Right renal cortex interstitium (tissue), 3 donors: ENCODE data around the gene ZNF543. TPM values are rescaled to one million over a fixed set of nuclear protein-coding genes. Genes with fewer than 3 reads are reported as not detected.
"Not testable (repeated sequence)": the region's sequence is repeated elsewhere in the genome, so short reads cannot be mapped to it uniquely, and the experiment has no call there.

Source experiments
- DNase-seq, 3 donors: peaks; one replicate each; pipeline ENCODE4 v3.0.0-alpha.2; 2013; ENCODE audit warnings: low read depth in 3 of 3, low spot score in 2 of 3
- polyA plus RNA-seq, 3 donors: library from polyadenylated mRNA; unstranded; fragments of 120-200 nt; gene quantifications; one replicate each; pipeline ENCODE4 v1.2.1, GENCODE V29; 2013; ENCODE audit not compliant: insufficient read length in 3 of 3

ZNF543 gene
- polyA plus RNA-seq, 3 donors: 9.0 to 9.2 (median 9.1) TPM

DNA sequence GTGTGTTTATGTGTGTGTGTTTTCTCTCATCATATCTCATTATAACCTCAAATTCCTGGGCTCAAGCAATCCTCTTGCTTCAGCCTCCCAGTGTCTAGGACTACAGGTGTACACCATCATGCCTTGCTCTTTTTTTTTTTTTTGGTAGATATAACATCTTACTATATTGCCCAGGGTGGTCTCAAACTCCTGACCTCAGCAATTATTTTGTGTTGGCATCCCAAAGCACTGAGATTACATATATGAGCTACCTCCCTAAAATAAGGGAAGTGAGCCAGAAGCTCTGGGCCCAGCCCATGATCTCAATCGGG is 448 bp upstream of the ZNF543 start:
- no peak for DNase-seq

DNA sequence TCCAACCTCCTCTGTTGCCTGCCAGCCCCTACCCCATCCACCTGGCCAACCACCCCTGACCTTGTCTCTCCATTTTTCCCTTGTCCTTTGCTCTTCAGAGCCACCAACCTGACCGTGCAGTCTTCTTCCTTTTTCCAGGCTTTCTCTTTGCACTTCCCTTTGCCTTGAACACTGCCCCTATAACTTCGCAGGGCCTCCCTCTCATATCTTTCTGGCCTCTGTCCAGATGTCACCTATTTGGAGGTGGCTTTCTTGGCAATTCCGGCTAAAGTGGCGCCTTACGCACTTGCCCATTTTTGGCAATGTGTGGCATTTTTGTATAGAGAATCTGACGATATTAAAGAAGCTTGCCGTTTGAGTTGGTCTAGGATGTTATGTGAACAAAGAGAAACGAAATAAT is 844 bp downstream of the ZNF543 start:
- DNase-seq: no peak

DNA sequence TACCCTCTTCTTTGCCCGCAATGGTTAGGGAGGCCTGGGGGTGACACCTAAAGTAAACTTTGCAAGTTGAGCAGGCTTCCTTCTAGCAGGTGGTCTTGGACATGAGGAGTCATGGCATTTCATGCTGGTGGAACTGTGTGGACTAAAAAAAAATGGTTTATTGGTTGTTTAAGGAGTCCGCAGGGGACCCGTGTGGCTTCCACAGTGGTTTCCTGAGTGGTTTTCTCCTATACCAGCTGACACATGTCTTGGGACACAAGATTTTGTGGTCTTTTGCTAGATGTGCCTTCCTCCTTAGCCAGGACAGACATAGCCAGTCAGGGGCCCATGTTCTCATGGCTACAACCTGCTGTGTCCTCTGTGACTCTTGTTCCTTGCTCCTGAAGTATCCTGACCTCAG is 1.5 kb downstream of the ZNF543 start:
- no peak for DNase-seq

DNA sequence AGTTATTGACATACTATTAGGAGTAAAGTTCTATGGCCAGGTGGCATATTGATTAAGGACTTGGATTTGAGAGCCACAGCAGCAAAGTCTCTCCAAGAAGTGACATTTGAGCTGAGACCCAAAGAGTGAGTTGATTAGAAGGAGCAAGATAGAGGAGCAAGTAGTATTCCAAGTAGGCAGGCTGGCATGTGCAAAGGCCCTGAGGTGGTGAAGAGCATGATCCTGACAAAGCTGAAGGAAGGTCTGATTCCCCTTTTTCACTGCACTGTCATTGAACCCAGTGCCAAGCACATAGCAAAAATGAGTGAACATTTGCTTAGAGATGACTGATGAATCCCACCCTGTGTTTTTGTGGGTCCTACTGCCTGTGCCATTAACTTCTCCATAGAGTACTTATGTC is 4.7 kb downstream of the ZNF543 start:
- DNase-seq: no peak

DNA sequence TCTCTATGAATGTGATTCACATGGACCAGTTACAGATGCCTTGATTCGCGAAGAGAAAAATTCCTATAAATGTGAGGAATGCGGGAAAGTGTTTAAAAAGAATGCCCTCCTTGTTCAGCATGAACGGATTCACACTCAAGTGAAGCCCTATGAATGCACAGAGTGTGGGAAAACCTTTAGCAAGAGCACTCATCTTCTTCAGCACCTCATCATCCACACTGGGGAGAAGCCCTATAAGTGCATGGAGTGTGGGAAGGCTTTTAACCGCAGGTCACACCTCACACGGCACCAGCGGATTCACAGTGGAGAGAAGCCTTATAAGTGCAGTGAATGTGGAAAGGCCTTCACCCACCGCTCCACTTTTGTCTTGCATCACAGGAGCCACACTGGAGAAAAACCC is 7.7 kb downstream of the ZNF543 start:
- DNase-seq: no peak

DNA sequence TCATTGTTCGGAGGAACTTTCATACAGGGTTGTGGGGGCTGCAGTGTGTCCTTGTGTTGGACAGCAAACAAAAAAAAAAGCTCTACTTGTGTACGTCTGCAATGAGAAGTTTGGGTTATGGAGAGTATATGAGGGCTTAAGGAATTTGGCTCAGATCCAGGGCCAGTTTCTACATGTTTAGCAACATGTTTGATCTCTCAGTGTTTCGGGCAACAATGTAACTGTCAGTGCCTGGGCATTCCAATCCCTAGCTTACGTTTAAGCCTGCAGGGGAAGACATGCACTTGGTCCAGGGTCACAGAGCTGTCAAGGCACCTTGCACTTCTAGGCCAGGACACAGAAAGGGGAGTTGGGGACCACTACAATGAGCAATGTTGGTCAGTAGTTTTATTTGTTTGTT is 13.9 kb downstream of the ZNF543 start:
- DNase-seq: no peak

DNA sequence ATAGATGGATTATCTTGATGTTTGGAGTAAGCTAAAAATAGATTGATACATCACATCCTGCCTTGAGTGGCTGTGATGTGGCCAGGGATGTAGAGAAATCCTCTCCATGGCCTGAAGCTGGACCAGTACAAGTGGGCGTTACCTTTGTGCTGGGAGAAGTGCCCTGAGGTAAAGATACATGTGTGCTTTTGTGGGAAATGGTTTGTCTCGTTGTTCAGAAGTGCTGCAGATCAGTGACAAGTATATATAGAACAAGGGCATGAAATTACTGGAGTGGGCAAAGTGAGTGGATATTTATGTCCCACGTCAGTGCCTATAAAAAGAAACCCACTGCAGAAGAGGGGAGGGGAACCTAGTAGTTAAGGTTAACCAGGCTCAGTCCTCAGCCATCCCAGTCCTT is 18.6 kb downstream of the ZNF543 start:
- no peak for DNase-seq

DNA sequence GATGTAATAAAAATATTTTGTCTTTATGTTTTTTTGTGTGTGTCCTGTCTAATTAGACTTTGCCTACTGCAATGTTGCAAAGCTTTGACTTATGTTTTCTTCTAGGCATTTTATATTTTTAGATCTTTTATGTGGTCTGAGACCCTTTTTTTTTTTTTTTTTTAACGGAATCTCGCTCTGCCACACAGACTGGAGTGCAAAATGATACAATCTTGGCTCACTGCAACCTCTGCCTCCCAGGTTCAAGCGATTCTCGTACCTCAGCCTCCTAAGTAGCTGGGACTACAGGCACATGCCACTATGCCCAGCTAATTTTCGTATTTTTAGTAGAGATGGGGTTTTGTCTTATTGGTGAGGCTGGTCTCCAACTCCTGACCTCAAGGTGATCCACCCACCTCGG is 22.3 kb downstream of the ZNF543 start:
- no peak for DNase-seq

DNA sequence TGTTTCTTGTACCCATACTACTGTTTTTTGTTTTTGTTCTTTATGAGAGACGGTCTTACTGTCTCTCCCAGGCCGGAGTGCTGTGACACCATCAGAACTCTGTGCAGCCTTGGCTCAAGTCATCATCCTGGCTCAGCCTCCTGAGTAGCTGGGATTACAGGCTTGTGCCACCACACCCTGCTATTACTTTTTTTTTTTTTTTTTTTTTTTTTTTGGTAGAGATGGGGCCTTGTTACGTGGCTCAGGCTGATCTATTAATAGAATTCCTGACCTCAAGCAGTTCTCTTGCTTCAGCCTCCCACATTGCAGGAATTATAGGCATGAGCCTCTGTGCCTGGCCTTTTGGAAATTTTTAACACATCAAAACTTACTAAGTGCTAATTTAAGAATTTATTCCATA is 27.9 kb downstream of the ZNF543 start:
- no peak for DNase-seq

DNA sequence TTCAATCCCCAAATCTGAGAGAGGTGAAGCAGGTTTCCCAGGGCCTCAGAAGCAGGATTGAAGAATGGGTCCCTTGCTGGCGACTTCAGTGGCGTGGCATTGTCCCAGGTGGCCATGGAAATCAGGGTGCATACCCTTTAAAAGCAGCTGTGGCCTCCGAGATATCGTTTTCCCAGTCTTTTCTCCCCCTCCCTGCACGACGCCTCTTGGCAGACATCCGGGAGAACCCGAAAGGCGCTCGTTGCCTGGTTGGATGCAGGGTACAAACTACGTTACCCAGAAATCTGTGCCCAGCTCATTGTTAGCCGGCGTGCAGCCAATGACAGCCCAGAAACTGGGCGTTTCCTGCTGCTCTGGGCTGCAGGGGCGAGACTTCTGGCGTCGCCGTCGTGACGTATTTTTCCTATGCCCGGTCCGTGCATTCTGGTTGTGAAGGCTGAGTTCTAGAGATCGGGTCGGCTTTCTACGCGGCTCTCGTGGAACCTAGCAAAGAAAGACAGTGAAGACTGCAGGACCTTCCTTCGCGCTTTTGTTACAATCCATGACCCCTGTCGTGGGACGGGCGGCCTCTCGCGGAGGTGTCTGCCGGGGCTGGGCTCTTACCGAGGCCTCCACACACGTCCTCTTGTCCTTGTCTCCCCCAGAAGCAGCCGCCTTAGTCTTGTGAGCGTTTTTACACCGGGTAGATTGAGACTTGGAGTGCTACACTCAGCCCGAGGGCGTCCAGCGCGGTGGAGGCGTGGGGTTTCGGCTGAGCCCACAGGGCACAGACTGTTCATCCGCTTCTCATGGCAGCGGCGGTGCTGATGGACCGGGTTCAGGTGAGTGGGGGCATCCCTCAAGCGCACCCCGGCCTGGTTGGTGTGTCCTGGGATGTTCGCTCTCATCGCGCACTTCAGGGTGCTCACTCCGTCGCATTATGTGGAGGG is 30.9 kb downstream of the ZNF543 start, which contains the start of gene ZNF304:
Gene ZNF304 (plus strand): TSS at position 395 of the 929 bp plus-strand sequence. CDS start 394 bp downstream, at position 789.
- peak; percentile 82 to 93 (median 83) for DNase-seq

DNA sequence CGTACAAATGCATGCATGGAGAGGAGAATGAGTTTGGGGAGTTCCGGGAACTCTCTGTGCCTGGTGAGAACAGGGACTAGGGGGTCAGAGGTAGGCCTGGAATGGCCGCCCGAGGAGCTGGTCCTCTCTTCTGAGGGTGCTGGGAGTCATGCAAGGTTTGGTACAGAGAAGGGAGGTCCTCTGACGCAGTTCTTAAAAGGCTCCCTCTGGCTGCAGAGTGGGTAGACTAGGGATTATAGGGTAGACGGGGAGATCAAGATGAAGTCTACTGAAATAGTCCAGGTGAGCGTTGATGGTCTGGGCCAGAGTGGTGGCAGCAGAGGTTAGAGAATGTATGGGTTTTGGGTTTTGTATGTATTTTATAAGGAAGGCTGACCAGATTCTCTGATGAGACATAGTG is 31.6 kb downstream of the ZNF543 start:
- DNase-seq: no peak

DNA sequence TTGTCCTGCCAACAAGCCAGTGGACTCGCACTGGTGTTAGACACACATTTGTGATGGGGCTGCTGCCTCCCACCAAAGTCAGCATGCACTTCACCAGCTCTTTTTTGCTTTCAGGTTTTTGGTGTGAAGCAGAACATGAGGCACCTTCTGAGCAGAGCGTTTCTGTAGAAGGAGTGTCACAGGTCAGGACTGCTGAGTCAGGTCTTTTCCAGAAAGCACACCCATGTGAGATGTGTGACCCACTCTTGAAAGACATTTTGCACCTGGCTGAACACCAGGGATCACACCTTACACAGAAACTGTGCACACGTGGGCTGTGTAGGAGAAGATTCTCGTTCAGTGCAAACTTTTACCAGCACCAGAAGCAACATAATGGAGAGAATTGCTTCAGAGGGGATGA is 35.6 kb downstream of the ZNF543 start:
- DNase-seq: no peak

DNA sequence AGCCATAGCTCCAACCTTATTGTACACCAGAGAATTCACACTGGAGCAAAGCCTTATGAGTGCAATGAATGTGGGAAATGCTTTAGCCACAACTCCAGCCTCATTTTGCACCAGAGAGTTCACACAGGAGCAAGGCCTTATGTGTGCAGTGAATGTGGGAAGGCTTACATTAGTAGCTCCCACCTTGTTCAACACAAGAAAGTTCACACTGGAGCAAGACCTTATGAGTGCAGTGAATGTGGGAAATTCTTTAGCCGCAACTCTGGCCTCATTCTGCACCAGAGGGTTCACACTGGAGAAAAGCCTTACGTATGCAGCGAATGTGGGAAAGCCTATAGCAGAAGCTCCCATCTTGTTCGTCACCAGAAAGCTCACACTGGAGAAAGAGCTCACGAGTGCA is 37.1 kb downstream of the ZNF543 start:
- no peak for DNase-seq

DNA sequence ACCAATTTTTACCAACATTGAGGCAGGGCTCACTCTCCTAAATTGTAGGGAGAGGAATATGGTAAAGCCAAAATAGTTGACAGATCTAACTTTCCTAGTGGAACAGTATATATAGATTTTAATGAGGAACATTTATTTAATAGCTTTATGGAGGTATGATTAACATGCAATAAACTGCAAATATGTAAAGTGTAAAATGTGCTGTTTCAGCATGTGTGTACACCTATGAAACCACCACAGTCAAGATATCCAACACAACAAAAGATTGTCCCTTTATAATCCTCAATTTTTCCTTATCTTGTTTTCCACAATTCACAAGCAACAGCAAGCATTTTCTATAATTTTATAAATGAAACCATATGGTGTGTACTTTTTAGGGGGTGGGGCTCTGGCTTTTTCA is 39.0 kb downstream of the ZNF543 start:
- no peak for DNase-seq

DNA sequence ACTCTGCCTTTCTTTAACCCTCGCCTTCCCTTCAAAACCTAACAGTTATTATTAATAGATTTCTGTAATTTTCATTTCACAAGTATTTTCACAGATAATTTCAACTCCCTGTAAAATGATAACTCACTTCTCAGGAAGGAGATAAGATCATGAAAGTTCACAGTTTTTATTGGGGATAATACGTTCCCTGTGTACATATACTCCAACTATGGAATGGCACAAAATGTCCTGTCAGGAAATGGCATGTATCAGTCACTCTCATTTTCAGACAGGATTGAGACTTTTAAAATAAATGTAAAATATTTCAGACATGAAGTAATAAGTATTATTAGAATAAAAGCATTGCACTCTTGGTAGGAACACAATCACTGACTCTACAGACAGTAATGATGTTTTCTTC is 42.1 kb downstream of the ZNF543 start:
- no peak for DNase-seq

DNA sequence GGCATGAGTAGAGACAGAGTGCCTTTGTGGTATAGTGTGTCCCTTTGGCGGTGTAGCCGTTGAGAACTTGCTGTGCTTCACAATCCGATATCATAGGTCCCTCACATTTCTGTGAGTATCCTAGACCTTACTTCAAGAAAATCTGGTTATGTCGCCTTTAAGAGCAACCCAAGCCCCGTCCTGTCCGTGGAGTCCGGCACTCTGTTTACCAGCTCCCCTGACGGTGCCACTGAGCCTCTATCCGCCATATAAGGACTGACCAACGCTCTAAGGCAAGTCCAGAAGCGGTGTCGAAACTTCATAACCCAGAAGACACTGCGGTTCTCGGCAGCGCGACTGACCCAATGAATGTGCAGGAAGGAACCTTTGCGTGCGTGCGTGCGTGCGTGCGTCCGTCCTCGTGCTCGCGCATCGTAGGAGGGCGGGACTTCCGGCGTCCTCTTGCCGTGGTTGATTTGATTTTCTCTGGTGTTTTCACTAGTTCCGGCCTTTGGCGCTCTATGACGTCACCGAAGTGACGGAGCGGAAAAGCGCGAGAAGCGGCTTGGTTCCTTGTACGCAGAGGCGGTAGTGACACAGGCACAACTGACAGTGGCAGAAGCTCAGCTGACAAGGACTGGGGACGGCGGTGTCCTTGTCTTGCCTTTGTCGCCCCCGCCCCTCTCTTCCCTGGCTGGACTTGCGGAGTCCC is 42.9 kb downstream of the ZNF543 start, which contains the start of the genes TRAPPC2B and ZNF547:
Gene TRAPPC2B (plus strand): TSS at position 555 of the 691 bp plus-strand sequence. CDS start 1,283 bp downstream, outside the sequence.
Gene ZNF547 (plus strand): TSS at position 555 of the 691 bp plus-strand sequence. CDS start 5,005 bp downstream, outside the sequence.
- peak; percentile 98 to 100 (median 100) for DNase-seq

DNA sequence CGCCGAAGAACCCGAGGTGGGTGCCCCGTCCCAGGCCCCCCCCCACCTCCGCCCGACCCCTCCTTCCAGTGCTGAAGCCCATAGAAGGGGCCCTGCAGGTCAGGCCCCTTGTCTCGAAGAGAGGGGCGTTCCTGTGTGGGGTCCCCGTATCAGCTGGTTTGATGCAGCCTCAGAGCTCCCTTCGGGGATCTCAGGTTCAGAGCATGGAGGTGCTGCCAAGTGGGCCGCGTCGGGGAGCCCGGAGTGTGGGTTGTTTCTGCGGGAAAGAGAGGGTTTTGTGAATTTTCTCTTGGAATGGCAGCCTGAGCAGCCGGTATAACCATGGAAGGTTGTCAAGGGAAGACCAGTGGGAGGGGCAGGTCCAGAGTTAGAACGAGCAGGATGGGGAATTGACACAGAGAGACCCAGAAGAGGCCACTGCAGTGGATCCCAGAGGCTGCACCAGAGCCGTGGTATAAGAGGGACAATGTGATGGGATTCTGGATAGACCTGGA is 43.5 kb downstream of the ZNF543 start:
- DNase-seq: no peak

DNA sequence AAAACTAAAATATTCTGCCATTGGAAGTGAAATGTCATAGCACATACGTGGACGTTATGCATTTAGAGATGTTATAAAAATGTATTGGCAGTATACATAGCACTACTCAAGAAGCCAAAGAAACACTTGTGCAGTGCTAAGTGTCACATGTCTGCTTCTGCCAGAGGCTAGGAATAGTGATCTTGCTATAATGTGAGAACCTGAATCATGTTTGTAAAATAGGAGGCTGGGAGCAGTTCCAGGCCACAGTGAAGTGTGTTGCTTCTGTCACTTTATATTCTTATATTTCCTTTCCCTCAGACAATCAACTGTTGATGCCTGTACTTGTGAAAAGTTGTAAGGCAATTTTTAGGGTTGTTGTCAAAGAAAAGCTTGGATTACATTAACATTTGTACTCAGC is 46.5 kb downstream of the ZNF543 start:
- no peak for DNase-seq

DNA sequence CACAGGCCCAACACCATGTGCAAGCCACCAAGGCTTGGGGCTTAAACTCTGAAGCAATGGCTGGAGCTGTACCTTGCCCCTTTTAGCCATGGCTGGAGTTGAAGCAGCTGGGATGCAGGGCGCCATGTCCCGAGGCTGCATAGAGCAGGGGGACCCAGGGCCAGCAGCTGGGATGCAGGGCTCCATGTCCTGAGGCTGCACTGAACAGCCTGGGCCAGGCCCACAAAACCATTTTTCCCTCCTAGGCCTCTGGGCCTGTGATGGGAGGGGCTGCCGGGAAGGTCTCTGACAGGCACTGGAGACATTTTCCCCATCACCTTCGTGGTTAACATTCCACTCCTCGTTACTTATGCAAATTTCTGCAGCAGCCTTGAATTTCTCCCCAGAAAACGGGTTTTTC is 53.9 kb downstream of the ZNF543 start:
- no peak for DNase-seq

DNA sequence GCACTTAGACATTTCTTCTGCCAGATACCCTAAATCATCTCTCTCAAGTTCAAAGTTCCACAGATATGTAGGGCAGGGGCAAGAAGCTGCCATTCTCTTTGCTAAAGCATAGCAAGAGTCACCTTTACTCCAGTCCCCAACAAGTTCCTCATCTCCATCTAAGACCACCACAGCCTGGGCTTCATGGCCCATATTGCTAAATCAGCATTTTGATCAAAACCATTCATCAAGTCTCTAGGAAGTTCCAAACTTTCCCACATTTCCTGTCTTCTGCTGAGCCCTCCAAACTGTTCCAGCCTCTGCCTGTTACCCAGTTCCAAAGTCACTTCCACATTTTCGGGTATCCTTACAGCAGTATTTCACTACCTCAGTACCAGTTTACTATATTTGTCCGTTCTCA is 54.4 kb downstream of the ZNF543 start:
- not testable (repeated sequence) for DNase-seq

DNA sequence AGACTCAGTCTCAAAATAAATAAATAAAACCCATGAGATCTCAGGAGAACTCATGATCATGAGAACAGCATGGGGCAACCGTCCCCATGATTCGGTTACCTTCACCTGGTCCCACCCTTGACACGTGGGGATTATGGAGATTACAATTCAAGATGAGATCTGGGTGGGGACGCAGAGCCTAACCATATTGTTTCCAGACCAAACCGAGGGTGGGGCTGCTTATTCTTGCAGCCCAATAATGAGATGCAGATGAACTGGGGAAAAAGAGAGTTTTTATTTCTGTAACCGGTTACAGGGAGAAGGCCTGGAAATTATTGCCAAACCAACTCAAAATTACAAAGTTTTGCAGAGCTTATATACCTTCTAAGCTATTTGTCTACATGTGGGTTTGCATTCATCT is 55.9 kb downstream of the ZNF543 start:
- DNase-seq: no peak
